HepG2 (cell line): ENCODE data around the gene CPS1. TPM values are rescaled to one million over a fixed set of nuclear protein-coding genes. Genes with fewer than 3 reads are reported as not detected.

Experiments
- FOXA1 ChIP-seq, 2 experiments: fragments of 450-650 bp in 1 of 2; sonication (generic) in 1 of 2; formaldehyde crosslinking in 1 of 2; IDR thresholded peaks; 2 replicates each; pipeline versions ENCODE4 v1.4.0 to v1.6.1; 2016 to 2020; ENCODE audit warnings: missing genetic modification reagents in 1 of 2
- MXI1 ChIP-seq: IDR thresholded peaks from 3 replicates; pipeline ENCODE4 v1.6.1; 2012; ENCODE audit warnings: low read depth, low read length, inconsistent platforms, borderline replicate concordance
- NRL ChIP-seq: sonication (generic); formaldehyde crosslinking; IDR thresholded peaks from 2 replicates; pipeline ENCODE4 v1.5.0; 2020; ENCODE audit warnings: missing genetic modification reagents, mild to moderate bottlenecking, moderate library complexity, borderline replicate concordance
- RBM39 ChIP-seq: fragments of 200-400 bp; formaldehyde crosslinking; IDR thresholded peaks from one replicate; pipeline ENCODE4 v1.6.1; 2018; ENCODE audit warnings: antibody characterized with exemption, mild to moderate bottlenecking, low read depth, low read length; ENCODE audit not compliant: poor library complexity, severe bottlenecking
- REL ChIP-seq: sonication (generic); formaldehyde crosslinking; conservative IDR thresholded peaks from 2 replicates; pipeline ENCODE4 v1.8.0; 2022; ENCODE audit warnings: mild to moderate bottlenecking, missing genetic modification reagents, moderate library complexity
- RELA ChIP-seq: sonication (generic); formaldehyde crosslinking; IDR thresholded peaks from 2 replicates; pipeline ENCODE4 v1.4.0; 2020; ENCODE audit warnings: missing genetic modification reagents
- REXO4 ChIP-seq: sonication (generic); formaldehyde crosslinking; IDR thresholded peaks from 2 replicates; pipeline ENCODE4 v1.8.0; 2022; ENCODE audit warnings: missing genetic modification reagents, mild to moderate bottlenecking, borderline replicate concordance
- SP140L ChIP-seq: sonication (generic); formaldehyde crosslinking; IDR thresholded peaks from 2 replicates; pipeline ENCODE4 v1.4.0; 2020; ENCODE audit warnings: missing genetic modification reagents, borderline replicate concordance
- TBL1XR1 ChIP-seq: fragments of 150-350 bp; IDR thresholded peaks from 2 replicates; pipeline ENCODE4 v1.6.1; 2014; ENCODE audit warnings: borderline replicate concordance, low read length; ENCODE audit not compliant: partially characterized antibody
- TCF7L2 ChIP-seq: IDR thresholded peaks from 2 replicates; pipeline ENCODE4 v1.6.1; 2011; ENCODE audit warnings: mild to moderate bottlenecking, low read depth, low read length, moderate library complexity
- YEATS2 ChIP-seq: sonication (generic); formaldehyde crosslinking; IDR thresholded peaks from 2 replicates; pipeline ENCODE4 v1.4.0; 2020; ENCODE audit warnings: missing genetic modification reagents, borderline replicate concordance
- ZFP1 ChIP-seq: IDR thresholded peaks from 2 replicates; pipeline ENCODE4 v1.6.1; 2016
- ZNF205 ChIP-seq: IDR thresholded peaks from 2 replicates; pipeline ENCODE4 v1.6.1; 2018; ENCODE audit warnings: missing biosample characterization, missing genetic modification reagents
- ZNF264 ChIP-seq: sonication (generic); formaldehyde crosslinking; IDR thresholded peaks from 2 replicates; pipeline ENCODE4 v1.4.0; 2020; ENCODE audit warnings: missing genetic modification reagents
- ZNF30 ChIP-seq: sonication (generic); formaldehyde crosslinking; IDR thresholded peaks from 2 replicates; pipeline ENCODE4 v1.5.0; 2020; ENCODE audit warnings: mild to moderate bottlenecking, missing genetic modification reagents
- ZNF431 ChIP-seq: sonication (generic); formaldehyde crosslinking; IDR thresholded peaks from 2 replicates; pipeline ENCODE4 v1.9.0; 2022; ENCODE audit warnings: missing genetic modification reagents, low read depth, mild to moderate bottlenecking, borderline replicate concordance
- ZNF850 ChIP-seq: sonication (generic); formaldehyde crosslinking; conservative IDR thresholded peaks from 2 replicates; pipeline ENCODE4 v1.9.0; 2021; ENCODE audit warnings: mild to moderate bottlenecking, missing genetic modification reagents
- ZNF878 ChIP-seq: sonication (generic); formaldehyde crosslinking; IDR thresholded peaks from 2 replicates; pipeline ENCODE4 v1.8.1; 2023; ENCODE audit warnings: mild to moderate bottlenecking, missing genetic modification reagents, moderate library complexity
- polyA plus RNA-seq, 8 experiments: library from polyadenylated mRNA; depleted of rRNA in 3 of 8; stranded (reverse) in 7 of 8; unstranded in 1 of 8; fragments of >200 nt; fragmentation: Illumina TruSeq in 4 of 8; extraction: Trizol in 4 of 8; gene quantifications; 2 replicates each; pipeline versions ENCODE4 v1.2.1 to v1.2.3, GENCODE V29; 2011 to 2016; ENCODE audit warnings: low read depth in 4 of 8, missing spikeins in 1 of 8, mixed read lengths in 1 of 8; ENCODE audit not compliant: insufficient read depth in 1 of 8
- total RNA-seq, 5 experiments: library from RNA; depleted of rRNA; stranded (reverse); fragments of >200 nt; fragmentation: Illumina TruSeq; extraction: Trizol; gene quantifications; 2 replicates each; pipeline ENCODE4 v1.2.3, GENCODE V29; 2016; ENCODE audit warnings: low read depth in 1 of 5
- TF ChIP-seq, protein P1 (sequence below): sonication (generic); formaldehyde crosslinking; IDR thresholded peaks from 2 replicates; pipeline ENCODE4 v1.4.0; 2020; ENCODE audit warnings: mild to moderate bottlenecking, missing genetic modification reagents, borderline replicate concordance
- TF ChIP-seq, protein P2 (sequence below): IDR thresholded peaks from 2 replicates; pipeline ENCODE4 v1.6.1; 2016; ENCODE audit warnings: low read depth, missing genetic modification reagents, missing compliant biosample characterization

Gene CPS1
- total and polyA plus RNA-seq, 2 of the 13 experiments (the other 11 are each of a cell fraction or from before 2014, with no cell fraction given): 24.4 to 51.7 TPM

- TF ChIP-seq, protein P1, sequence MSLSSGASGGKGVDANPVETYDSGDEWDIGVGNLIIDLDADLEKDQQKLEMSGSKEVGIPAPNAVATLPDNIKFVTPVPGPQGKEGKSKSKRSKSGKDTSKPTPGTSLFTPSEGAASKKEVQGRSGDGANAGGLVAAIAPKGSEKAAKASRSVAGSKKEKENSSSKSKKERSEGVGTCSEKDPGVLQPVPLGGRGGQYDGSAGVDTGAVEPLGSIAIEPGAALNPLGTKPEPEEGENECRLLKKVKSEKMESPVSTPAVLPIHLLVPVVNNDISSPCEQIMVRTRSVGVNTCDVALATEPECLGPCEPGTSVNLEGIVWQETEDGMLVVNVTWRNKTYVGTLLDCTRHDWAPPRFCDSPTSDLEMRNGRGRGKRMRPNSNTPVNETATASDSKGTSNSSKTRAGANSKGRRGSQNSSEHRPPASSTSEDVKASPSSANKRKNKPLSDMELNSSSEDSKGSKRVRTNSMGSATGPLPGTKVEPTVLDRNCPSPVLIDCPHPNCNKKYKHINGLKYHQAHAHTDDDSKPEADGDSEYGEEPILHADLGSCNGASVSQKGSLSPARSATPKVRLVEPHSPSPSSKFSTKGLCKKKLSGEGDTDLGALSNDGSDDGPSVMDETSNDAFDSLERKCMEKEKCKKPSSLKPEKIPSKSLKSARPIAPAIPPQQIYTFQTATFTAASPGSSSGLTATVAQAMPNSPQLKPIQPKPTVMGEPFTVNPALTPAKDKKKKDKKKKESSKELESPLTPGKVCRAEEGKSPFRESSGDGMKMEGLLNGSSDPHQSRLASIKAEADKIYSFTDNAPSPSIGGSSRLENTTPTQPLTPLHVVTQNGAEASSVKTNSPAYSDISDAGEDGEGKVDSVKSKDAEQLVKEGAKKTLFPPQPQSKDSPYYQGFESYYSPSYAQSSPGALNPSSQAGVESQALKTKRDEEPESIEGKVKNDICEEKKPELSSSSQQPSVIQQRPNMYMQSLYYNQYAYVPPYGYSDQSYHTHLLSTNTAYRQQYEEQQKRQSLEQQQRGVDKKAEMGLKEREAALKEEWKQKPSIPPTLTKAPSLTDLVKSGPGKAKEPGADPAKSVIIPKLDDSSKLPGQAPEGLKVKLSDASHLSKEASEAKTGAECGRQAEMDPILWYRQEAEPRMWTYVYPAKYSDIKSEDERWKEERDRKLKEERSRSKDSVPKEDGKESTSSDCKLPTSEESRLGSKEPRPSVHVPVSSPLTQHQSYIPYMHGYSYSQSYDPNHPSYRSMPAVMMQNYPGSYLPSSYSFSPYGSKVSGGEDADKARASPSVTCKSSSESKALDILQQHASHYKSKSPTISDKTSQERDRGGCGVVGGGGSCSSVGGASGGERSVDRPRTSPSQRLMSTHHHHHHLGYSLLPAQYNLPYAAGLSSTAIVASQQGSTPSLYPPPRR (CRISPR knock-in tag): peak; percentile 94
- TF ChIP-seq, protein P2, sequence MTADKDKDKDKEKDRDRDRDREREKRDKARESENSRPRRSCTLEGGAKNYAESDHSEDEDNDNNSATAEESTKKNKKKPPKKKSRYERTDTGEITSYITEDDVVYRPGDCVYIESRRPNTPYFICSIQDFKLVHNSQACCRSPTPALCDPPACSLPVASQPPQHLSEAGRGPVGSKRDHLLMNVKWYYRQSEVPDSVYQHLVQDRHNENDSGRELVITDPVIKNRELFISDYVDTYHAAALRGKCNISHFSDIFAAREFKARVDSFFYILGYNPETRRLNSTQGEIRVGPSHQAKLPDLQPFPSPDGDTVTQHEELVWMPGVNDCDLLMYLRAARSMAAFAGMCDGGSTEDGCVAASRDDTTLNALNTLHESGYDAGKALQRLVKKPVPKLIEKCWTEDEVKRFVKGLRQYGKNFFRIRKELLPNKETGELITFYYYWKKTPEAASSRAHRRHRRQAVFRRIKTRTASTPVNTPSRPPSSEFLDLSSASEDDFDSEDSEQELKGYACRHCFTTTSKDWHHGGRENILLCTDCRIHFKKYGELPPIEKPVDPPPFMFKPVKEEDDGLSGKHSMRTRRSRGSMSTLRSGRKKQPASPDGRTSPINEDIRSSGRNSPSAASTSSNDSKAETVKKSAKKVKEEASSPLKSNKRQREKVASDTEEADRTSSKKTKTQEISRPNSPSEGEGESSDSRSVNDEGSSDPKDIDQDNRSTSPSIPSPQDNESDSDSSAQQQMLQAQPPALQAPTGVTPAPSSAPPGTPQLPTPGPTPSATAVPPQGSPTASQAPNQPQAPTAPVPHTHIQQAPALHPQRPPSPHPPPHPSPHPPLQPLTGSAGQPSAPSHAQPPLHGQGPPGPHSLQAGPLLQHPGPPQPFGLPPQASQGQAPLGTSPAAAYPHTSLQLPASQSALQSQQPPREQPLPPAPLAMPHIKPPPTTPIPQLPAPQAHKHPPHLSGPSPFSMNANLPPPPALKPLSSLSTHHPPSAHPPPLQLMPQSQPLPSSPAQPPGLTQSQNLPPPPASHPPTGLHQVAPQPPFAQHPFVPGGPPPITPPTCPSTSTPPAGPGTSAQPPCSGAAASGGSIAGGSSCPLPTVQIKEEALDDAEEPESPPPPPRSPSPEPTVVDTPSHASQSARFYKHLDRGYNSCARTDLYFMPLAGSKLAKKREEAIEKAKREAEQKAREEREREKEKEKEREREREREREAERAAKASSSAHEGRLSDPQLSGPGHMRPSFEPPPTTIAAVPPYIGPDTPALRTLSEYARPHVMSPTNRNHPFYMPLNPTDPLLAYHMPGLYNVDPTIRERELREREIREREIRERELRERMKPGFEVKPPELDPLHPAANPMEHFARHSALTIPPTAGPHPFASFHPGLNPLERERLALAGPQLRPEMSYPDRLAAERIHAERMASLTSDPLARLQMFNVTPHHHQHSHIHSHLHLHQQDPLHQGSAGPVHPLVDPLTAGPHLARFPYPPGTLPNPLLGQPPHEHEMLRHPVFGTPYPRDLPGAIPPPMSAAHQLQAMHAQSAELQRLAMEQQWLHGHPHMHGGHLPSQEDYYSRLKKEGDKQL (CRISPR knock-in tag): peak; percentile 91
- no peak for TF ChIP-seq REL (CRISPR knock-in tag)
- peak; percentile 27; the same call in 1 of the 2 replicates for TF ChIP-seq YEATS2 (CRISPR knock-in tag)
- no peak for TF ChIP-seq MXI1
- peak; percentile 39; the same call in 1 of the 2 replicates for TF ChIP-seq ZNF878 (CRISPR knock-in tag)
- TF ChIP-seq TBL1XR1: no peak
- TF ChIP-seq NRL (CRISPR knock-in tag): no peak
- TF ChIP-seq ZNF205 (CRISPR knock-in tag): peak; percentile 56; the same call in 1 of the 2 replicates
- TF ChIP-seq ZNF431 (CRISPR knock-in tag): peak; percentile 72; the same call in 1 of the 2 replicates
- no peak for TF ChIP-seq RELA
- TF ChIP-seq FOXA1 (IDR thresholded peaks at IDR 0.05): no peak
- peak; percentile 75 for TF ChIP-seq FOXA1 (CRISPR knock-in tag; IDR thresholded peaks at IDR 0.05)
- 0 out of 2 replicates have a peak, but pooled peaks have one; percentile 76 for TF ChIP-seq ZNF264
- no peak for TF ChIP-seq REXO4
- no peak for TF ChIP-seq ZNF30 (CRISPR knock-in tag)
- peak; percentile 85; the same call in 1 of the 2 replicates for TF ChIP-seq SP140L (CRISPR knock-in tag)
- no peak for TF ChIP-seq RBM39
- peak; percentile 94; the same call in 1 of the 2 replicates for TF ChIP-seq ZFP1 (CRISPR knock-in tag)
- TF ChIP-seq ZNF850 (CRISPR knock-in tag): no peak
- TF ChIP-seq TCF7L2: peak; percentile 63; the same call in 1 of the 2 replicates
These were observed 15.0 kb upstream of the CPS1 start (continued) for GRCh38 chr2:210541290-210541902.
